K562 (cell line): ENCODE results near the gene OTOGL. TPM values are rescaled to one million over a fixed set of nuclear protein-coding genes. Genes with fewer than 3 reads are reported as not detected.

ENCODE experiments used
- ATAC-seq: fragments of 200-7000 bp; cut with Tn5 transposase; 3 replicates; pipeline ENCODE4 v1.9.1; 2020; ENCODE audit warnings: moderate library complexity
- BruUV-seq: library from RNA; stranded (reverse); fragments of 400-500 nt; replicated peaks from 2 replicates; lab custom pipeline; 2021; lab: Mats Ljungman, UMichigan
- CTCF ChIA-PET: fragments of 300-600 bp; formaldehyde crosslinking; extraction: SDS; loops from one replicate; lab custom pipeline; 2021; ENCODE audit warnings: low intra/inter-chr PET ratio; lab: Yijun Ruan, JAX
- POLR2A ChIA-PET: fragments of 300-600, 350-650 bp; sonication (Branson Sonifier 250); formaldehyde crosslinking; extraction: SDS; loops from one replicate; lab custom pipeline; 2021; ENCODE audit warnings: antibody characterized with exemption, inconsistent platforms; lab: Yijun Ruan, JAX
- DNase-seq, 4 experiments: peaks; one replicate each; pipeline versions ENCODE4 v3.0.0 to v3.0.0-alpha.2; 2011 to 2018; ENCODE audit warnings: low spot score in 3 of 4, mixed read lengths in 3 of 4; ENCODE audit errors: extremely low read depth in 1 of 4
- FAIRE-seq: peaks from 2 replicates; lab custom pipeline; 2011; peaks lifted over from hg19 to GRCh38; lab: Jason Lieb, UNC
- H2AFZ ChIP-seq: 2 replicates; pipeline ENCODE4 v1.6.0; 2011; ENCODE audit warnings: low read depth, low read length, control low read depth, inconsistent platforms
- H3K27ac ChIP-seq: fragments of 200-600 bp; 3 replicates; pipeline ENCODE4 v1.8.0; 2011; ENCODE audit warnings: low read depth, mild to moderate bottlenecking, control low read depth, inconsistent platforms, low read length, moderate library complexity, mixed read lengths; ENCODE audit errors: extremely low read depth
- H3K27me3 ChIP-seq, 2 experiments: fragments of 300-600 bp in 1 of 2; 2 replicates in 1 of 2; 3 replicates in 1 of 2; pipeline versions ENCODE4 v1.6.0 to v1.8.0; 2011; ENCODE audit warnings: inconsistent platforms in 2 of 2, low read length in 2 of 2, mild to moderate bottlenecking in 1 of 2, mixed read lengths in 1 of 2, moderate library complexity in 1 of 2; ENCODE audit not compliant: control insufficient read depth in 2 of 2, insufficient read depth in 2 of 2
- H3K36me3 ChIP-seq: fragments of 300-600 bp; 3 replicates; pipeline ENCODE4 v1.8.0; 2011; ENCODE audit warnings: mild to moderate bottlenecking, low read length, inconsistent platforms; ENCODE audit not compliant: control insufficient read depth, insufficient read depth
- H3K4me1 ChIP-seq, 2 experiments: fragments of 200-600 bp in 1 of 2; replicated peaks in 1 of 2; 2 replicates in 1 of 2; 3 replicates in 1 of 2; pipeline versions ENCODE4 v1.5.1 to v1.8.0; 2011; ENCODE audit warnings: inconsistent platforms in 2 of 2, low read length in 2 of 2, mild to moderate bottlenecking in 1 of 2, mixed read lengths in 1 of 2, moderate library complexity in 1 of 2; ENCODE audit not compliant: control insufficient read depth in 2 of 2, insufficient read depth in 2 of 2
- H3K4me2 ChIP-seq: 2 replicates; pipeline ENCODE4 v1.6.1; 2011; ENCODE audit warnings: low read length, control low read depth, inconsistent platforms, mixed read lengths; ENCODE audit not compliant: insufficient read depth
- H3K4me3 ChIP-seq: fragments of 200-600 bp; sonication (generic), shearing (Covaris generic); 2 replicates; pipeline ENCODE4 v1.5.1; 2016; ENCODE audit warnings: control low read depth, inconsistent platforms
- H3K79me2 ChIP-seq: fragments of 200-600 bp; 3 replicates; pipeline ENCODE4 v1.8.0; 2011; ENCODE audit warnings: low read length, inconsistent platforms; ENCODE audit not compliant: control insufficient read depth, insufficient read depth
- H3K9ac ChIP-seq, 2 experiments: 2 replicates each; pipeline versions ENCODE4 v1.6.0 to v1.6.1; 2011; ENCODE audit warnings: low read depth in 2 of 2, low read length in 2 of 2, control low read depth in 1 of 2, inconsistent platforms in 1 of 2, mild to moderate bottlenecking in 1 of 2, mixed read lengths in 1 of 2; ENCODE audit not compliant: insufficient read depth in 1 of 2
- H3K9me1 ChIP-seq: one replicate; pipeline ENCODE4 v1.6.0; 2011; ENCODE audit warnings: inconsistent platforms, mild to moderate bottlenecking, low read length, moderate library complexity; ENCODE audit not compliant: control insufficient read depth, insufficient read depth
- H3K9me3 ChIP-seq: replicated peaks from 2 replicates; pipeline ENCODE4 v1.5.1; 2011; ENCODE audit warnings: low read depth, low read length, inconsistent platforms; ENCODE audit not compliant: control insufficient read depth, insufficient read depth
- H4K20me1 ChIP-seq: replicated peaks from 2 replicates; pipeline ENCODE4 v1.6.1; 2011; ENCODE audit warnings: low read length, inconsistent platforms, mixed read lengths; ENCODE audit not compliant: control insufficient read depth, insufficient read depth
- ESRRA ChIP-seq: fragments of 450-650 bp; IDR thresholded peaks from 2 replicates; pipeline ENCODE4 v1.6.1; 2014; ENCODE audit warnings: low read depth, mild to moderate bottlenecking, moderate library complexity, borderline replicate concordance
- ETS2 ChIP-seq: IDR thresholded peaks from 2 replicates; pipeline ENCODE4 v1.6.1; 2016; ENCODE audit warnings: borderline replicate concordance, missing genetic modification characterization, mild to moderate bottlenecking, moderate library complexity, missing compliant biosample characterization; ENCODE audit not compliant: poor library complexity, severe bottlenecking
- GTF2F1 ChIP-seq: IDR thresholded peaks from 2 replicates; pipeline ENCODE4 v1.6.1; 2011; ENCODE audit warnings: low read depth, low read length, improper control_type of control experiment
- HDAC8 ChIP-seq: fragments of 450-650 bp; IDR thresholded peaks from 2 replicates; pipeline ENCODE4 v1.6.1; 2016; ENCODE audit warnings: mild to moderate bottlenecking, missing genetic modification characterization, moderate library complexity, missing compliant biosample characterization
- HMGN3 ChIP-seq: IDR thresholded peaks from 2 replicates; pipeline ENCODE4 v1.6.1; 2011; ENCODE audit warnings: borderline replicate concordance, low read depth, mild to moderate bottlenecking, mixed read lengths, low read length; ENCODE audit not compliant: insufficient read length; ENCODE audit errors: extremely low read depth
- JUN ChIP-seq, 2 experiments: sonication (generic) in 1 of 2; formaldehyde crosslinking in 1 of 2; IDR thresholded peaks; 2 replicates each; pipeline versions ENCODE4 v1.6.1 to v1.8.0; 2012 to 2022; ENCODE audit warnings: borderline replicate concordance in 2 of 2, mild to moderate bottlenecking in 2 of 2, improper control_type of control experiment in 1 of 2, low read depth in 1 of 2, low read length in 1 of 2, missing genetic modification reagents in 1 of 2
- KLF10 ChIP-seq: fragments of 250-450 bp; sonication (Bioruptor Pico); IDR thresholded peaks from 2 replicates; pipeline ENCODE4 v1.6.1; 2021; ENCODE audit warnings: matching md5 sums
- MYC ChIP-seq, 2 experiments: fragments of 250-450 bp in 1 of 2; sonication (Bioruptor Pico) in 1 of 2; IDR thresholded peaks; 2 replicates each; pipeline versions ENCODE4 v1.5.1 to v1.6.1; 2012 to 2021; ENCODE audit warnings: low read depth in 2 of 2, borderline replicate concordance in 1 of 2, improper control_type of control experiment in 1 of 2, low read length in 1 of 2, mild to moderate bottlenecking in 1 of 2, moderate library complexity in 1 of 2
- RFX5 ChIP-seq: IDR thresholded peaks from 2 replicates; pipeline ENCODE4 v1.6.1; 2011; ENCODE audit warnings: low read depth, mild to moderate bottlenecking, improper control_type of control experiment, low read length
- RUNX1 ChIP-seq: sonication (generic); IDR thresholded peaks from 2 replicates; pipeline ENCODE4 v1.6.1; 2016; ENCODE audit warnings: antibody characterized with exemption, low read depth
- SNIP1 ChIP-seq: fragments of 450-650 bp; IDR thresholded peaks from 2 replicates; pipeline ENCODE4 v1.7.1; 2017; ENCODE audit warnings: low read depth, mild to moderate bottlenecking
- ZNF695 ChIP-seq: fragments of 450-650 bp; formaldehyde crosslinking; IDR thresholded peaks from 2 replicates; pipeline ENCODE4 v1.4.0; 2020; ENCODE audit warnings: mild to moderate bottlenecking, moderate library complexity
- ZNF785 ChIP-seq: fragments of 250-450 bp; sonication (Bioruptor Pico); IDR thresholded peaks from 2 replicates; pipeline ENCODE4 v1.4.0; 2020; ENCODE audit warnings: mild to moderate bottlenecking
- WGBS: fragments of 100-300 bp; shearing (Covaris generic); methylation state at CpG from one replicate; pipeline ENCODE4 v1.1.6; 2016; ENCODE audit warnings: low coverage, mixed read lengths; ENCODE audit not compliant: insufficient coverage; ENCODE audit errors: missing lambda C conversion rate; 5-methylcytosine and 5-hydroxymethylcytosine counted together
- in situ Hi-C: fragments of 300-500 bp; cut with MboI; formaldehyde crosslinking; loops from 4 replicates; pipeline ENCODE4 v1.15.0; 2018; ENCODE audit warnings: inconsistent platforms, mixed read lengths
- intact Hi-C: fragments of 100-400 bp; cut with micrococcal nuclease; formaldehyde crosslinking; loops from 2 replicates; pipeline ENCODE4 v1.14.2; 2022
- polyA plus RNA-seq, 8 experiments: library from polyadenylated mRNA; depleted of rRNA in 4 of 8; stranded (reverse) in 5 of 8; unstranded in 3 of 8; fragments of >200 nt; fragmentation: Nextera tagmentation in 2 of 8; fragmentation: Illumina TruSeq in 1 of 8; extraction: Ambion mirVana in 2 of 8; extraction: Trizol in 1 of 8; gene quantifications; 2 replicates each; pipeline versions ENCODE4 v1.2.1 to v1.2.3, GENCODE V29; 2011 to 2014; ENCODE audit warnings: inconsistent platforms in 1 of 8, missing spikeins in 1 of 8
- total RNA-seq, 7 experiments: library from RNA; depleted of rRNA in 6 of 7; stranded (reverse); fragments of >200 nt in 6 of 7; fragmentation: Illumina TruSeq in 2 of 7; extraction: Trizol in 2 of 7; gene quantifications; 2 replicates each; pipeline versions ENCODE4 v1.2.1 to v1.2.3, GENCODE V29; 2011 to 2021; ENCODE audit warnings: low replicate concordance in 1 of 7
- TF ChIP-seq, protein P1 (sequence below), 2 experiments: fragments of 450-650 bp; conservative IDR thresholded peaks; 2 replicates each; pipeline ENCODE4 v1.6.1; 2017; ENCODE audit warnings: mild to moderate bottlenecking in 2 of 2, moderate library complexity in 2 of 2
- TF ChIP-seq, protein P2 (sequence below), 2 experiments: fragments of 450-650 bp in 1 of 2; sonication (generic) in 1 of 2; formaldehyde crosslinking; conservative IDR thresholded peaks; 2 replicates each; pipeline versions ENCODE4 v1.4.0 to v1.8.1; 2020 to 2022; ENCODE audit warnings: mild to moderate bottlenecking in 1 of 2, missing genetic modification reagents in 1 of 2
- TF ChIP-seq, protein P3 (sequence below): sonication (generic); formaldehyde crosslinking; IDR thresholded peaks from 2 replicates; pipeline ENCODE4 v1.8.1; 2022; ENCODE audit warnings: missing genetic modification reagents
- TF ChIP-seq, protein P4 (sequence below): fragments of 450-650 bp; IDR thresholded peaks from 2 replicates; pipeline ENCODE4 v1.6.1; 2014; ENCODE audit warnings: low read depth, mild to moderate bottlenecking, moderate library complexity, borderline replicate concordance

The OTOGL gene
- total and polyA plus RNA-seq, 9 of the 15 experiments (the other 6 are each of a cell fraction or from before 2014, with no cell fraction given): 0.02 to 0.03 TPM; not detected in 7

DNA sequence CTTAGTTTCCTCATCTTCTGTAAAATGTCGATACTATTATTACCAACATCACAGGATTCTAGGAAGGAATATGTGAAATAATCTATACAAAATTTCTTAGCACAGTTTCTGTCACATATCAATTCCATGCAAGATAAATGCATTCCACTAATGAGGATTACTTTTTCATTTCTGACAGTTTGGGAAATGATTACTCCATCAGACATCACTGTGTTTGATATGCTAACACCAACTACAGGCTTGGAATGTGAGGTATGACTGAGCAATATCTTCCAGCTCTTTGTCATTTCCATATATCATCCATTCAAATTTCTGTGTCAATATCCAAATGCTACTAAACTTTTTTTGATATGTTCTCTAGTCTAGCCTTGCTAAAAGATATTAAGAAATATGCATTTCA lies 233.5 kb downstream of the OTOGL start:
- 6% methylated on average over 1 of the region's 1 CpG for WGBS
- Histone ChIP-seq H4K20me1 (no peaks in the 10 kb centered on the region), H3K9me1 (no peaks in the 10 kb centered on the region)

More for the DNA sequence above, 233.5 kb downstream of the OTOGL start:
- no peak for TF ChIP-seq RUNX1
- TF ChIP-seq ESRRA: no peak
- no peak for TF ChIP-seq GTF2F1
- no peak for TF ChIP-seq ZNF785 (CRISPR knock-in tag)
- TF ChIP-seq ZNF695: no peak
- TF ChIP-seq, protein P1, sequence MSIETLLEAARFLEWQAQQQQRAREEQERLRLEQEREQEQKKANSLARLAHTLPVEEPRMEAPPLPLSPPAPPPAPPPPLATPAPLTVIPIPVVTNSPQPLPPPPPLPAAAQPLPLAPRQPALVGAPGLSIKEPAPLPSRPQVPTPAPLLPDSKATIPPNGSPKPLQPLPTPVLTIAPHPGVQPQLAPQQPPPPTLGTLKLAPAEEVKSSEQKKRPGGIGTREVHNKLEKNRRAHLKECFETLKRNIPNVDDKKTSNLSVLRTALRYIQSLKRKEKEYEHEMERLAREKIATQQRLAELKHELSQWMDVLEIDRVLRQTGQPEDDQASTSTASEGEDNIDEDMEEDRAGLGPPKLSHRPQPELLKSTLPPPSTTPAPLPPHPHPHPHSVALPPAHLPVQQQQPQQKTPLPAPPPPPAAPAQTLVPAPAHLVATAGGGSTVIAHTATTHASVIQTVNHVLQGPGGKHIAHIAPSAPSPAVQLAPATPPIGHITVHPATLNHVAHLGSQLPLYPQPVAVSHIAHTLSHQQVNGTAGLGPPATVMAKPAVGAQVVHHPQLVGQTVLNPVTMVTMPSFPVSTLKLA (conservative IDR thresholded peaks at IDR 0.05): no peak
- no peak for TF ChIP-seq JUN (IDR thresholded peaks at IDR 0.05; ENCODE audit: borderline replicate concordance, low read depth, low read length)
- no peak for TF ChIP-seq JUN (CRISPR knock-in tag; IDR thresholded peaks at IDR 0.05; ENCODE audit: borderline replicate concordance)
- no peak for TF ChIP-seq MYC (IDR thresholded peaks at IDR 0.05; ENCODE audit: low read depth, low read length)
- no peak for TF ChIP-seq MYC (CRISPR knock-in tag; IDR thresholded peaks at IDR 0.05; ENCODE audit: borderline replicate concordance, low read depth)
- TF ChIP-seq KLF10 (CRISPR knock-in tag): no peak
- TF ChIP-seq ETS2: no peak
- TF ChIP-seq SNIP1: no peak
- TF ChIP-seq HMGN3: no peak
- no peak for TF ChIP-seq RFX5
- TF ChIP-seq, protein P2, sequence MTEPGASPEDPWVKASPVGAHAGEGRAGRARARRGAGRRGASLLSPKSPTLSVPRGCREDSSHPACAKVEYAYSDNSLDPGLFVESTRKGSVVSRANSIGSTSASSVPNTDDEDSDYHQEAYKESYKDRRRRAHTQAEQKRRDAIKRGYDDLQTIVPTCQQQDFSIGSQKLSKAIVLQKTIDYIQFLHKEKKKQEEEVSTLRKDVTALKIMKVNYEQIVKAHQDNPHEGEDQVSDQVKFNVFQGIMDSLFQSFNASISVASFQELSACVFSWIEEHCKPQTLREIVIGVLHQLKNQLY (CRISPR knock-in tag; conservative IDR thresholded peaks at IDR 0.05): no peak
- TF ChIP-seq, protein P3, sequence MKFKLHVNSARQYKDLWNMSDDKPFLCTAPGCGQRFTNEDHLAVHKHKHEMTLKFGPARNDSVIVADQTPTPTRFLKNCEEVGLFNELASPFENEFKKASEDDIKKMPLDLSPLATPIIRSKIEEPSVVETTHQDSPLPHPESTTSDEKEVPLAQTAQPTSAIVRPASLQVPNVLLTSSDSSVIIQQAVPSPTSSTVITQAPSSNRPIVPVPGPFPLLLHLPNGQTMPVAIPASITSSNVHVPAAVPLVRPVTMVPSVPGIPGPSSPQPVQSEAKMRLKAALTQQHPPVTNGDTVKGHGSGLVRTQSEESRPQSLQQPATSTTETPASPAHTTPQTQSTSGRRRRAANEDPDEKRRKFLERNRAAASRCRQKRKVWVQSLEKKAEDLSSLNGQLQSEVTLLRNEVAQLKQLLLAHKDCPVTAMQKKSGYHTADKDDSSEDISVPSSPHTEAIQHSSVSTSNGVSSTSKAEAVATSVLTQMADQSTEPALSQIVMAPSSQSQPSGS (CRISPR knock-in tag): no peak
- TF ChIP-seq HDAC8: no peak
- TF ChIP-seq, protein P4, sequence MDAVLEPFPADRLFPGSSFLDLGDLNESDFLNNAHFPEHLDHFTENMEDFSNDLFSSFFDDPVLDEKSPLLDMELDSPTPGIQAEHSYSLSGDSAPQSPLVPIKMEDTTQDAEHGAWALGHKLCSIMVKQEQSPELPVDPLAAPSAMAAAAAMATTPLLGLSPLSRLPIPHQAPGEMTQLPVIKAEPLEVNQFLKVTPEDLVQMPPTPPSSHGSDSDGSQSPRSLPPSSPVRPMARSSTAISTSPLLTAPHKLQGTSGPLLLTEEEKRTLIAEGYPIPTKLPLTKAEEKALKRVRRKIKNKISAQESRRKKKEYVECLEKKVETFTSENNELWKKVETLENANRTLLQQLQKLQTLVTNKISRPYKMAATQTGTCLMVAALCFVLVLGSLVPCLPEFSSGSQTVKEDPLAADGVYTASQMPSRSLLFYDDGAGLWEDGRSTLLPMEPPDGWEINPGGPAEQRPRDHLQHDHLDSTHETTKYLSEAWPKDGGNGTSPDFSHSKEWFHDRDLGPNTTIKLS: no peak
- ATAC-seq: no peak
- DNase-seq: no peak
- H3K4me2 ChIP-seq: no peak overlapping the region
- no peak overlapping the region for H3K4me3 ChIP-seq
- ChIA-PET CTCF (no interaction called here), POLR2A (no interaction called here)
- H3K36me3 ChIP-seq: no peaks in the 10 kb centered on the region
- in situ Hi-C loops (no loop called here), intact Hi-C loops (no loop called here)
- no peaks in the 10 kb centered on the region for H3K9me3 ChIP-seq
- H2AFZ ChIP-seq: no peak overlapping the region
- no peaks in the 10 kb centered on the region for H3K4me1 ChIP-seq
- H3K79me2 ChIP-seq: no peaks in the 10 kb centered on the region
- no peaks in the 10 kb centered on the region for H3K27me3 ChIP-seq
- H3K9ac ChIP-seq: no peak overlapping the region
- no TSS peak for BruUV-seq
- no peak overlapping the region for H3K27ac ChIP-seq
- FAIRE-seq: no peak
